Renal cortical epithelial cell (primary cell): ENCODE results near the gene RNF114. TPM values are rescaled to one million over a fixed set of nuclear protein-coding genes. Genes with fewer than 3 reads are reported as not detected.
A peak's percentile ranks its signal among the peaks of the same experiment; 100 is the strongest.

ENCODE experiments used
- DNase-seq: peaks from one replicate; pipeline ENCODE4 v3.0.0-alpha.2; 2011; ENCODE audit warnings: low read depth
- total RNA-seq: library from RNA; depleted of rRNA; stranded (reverse); fragments of >200 nt; gene quantifications from 2 replicates; pipeline ENCODE4 v1.2.3, GENCODE V29; 2014

RNF114 gene
- total RNA-seq, 1 donor from 2014 or later = 196 TPM

DNA sequence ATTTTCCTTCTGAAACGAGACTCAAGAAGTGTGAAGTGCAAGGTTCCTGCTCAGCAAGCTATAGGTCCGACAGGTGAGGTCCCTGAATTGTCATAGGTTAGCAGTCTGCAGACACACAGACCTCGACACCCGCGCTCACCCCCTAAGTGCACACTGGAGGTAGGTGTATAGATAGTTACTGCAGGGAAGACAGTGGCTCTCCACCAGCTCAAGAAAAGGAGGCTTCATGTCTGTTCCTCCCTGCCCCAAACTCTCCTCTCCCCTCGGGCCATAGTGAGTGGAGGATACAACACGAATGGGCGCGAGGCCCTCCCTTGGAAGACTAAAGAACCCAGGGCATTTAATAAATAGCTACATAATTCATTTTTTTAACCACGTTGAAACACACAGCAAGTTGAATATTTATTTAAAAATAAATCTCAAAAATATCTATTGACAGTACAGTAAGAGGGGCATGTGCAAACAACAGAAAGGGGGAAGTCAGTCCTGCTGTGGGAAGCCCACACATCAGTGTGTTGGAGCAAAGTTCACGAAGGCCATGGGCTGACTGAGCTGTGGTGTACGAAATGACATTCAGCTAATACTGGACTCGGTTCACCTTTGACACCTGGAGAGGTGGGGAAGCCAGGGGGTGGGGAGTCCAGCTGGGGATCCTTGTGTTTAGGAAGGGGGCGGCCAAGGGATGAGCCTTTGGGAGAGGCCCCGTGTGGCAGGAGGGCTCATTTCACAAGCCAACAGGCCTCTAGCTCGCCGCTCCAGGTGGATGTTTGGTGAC, 31.6 kb upstream of the RNF114 start:
- DNase-seq = no peak

DNA sequence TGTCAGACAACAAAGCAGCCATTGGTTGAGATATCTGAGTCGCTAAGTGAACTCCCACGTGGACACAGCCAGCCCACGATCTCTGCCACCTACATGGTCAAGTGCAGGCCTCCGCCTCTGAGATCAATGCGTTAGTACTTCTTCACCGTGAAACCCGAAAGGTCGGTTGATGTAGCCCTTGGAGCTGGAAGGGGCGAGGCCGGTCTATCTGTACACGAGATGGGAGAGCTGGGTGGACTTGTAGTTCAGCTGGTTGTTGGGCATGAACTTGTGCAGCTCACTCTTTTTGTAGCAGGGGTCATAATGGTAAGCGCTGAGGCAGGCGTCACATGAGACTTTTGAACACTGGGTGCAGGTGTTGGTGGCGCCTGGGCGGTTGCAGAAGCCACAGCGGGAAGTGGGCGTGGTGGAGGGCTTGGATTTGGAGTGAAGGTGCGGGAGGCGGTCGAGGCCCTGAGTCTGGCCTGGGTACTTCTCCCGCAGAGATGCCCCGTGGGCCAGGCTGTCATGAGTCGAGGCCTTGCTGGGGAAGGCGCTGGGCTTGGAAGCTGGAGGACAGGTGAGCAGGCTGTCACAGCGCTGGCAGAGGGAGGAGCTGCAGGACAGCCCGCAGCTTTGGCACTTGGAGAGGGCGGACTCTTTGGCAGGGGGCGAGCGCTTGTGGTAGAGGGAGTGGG, 30.6 kb upstream of the RNF114 start:
- no peak for DNase-seq

DNA sequence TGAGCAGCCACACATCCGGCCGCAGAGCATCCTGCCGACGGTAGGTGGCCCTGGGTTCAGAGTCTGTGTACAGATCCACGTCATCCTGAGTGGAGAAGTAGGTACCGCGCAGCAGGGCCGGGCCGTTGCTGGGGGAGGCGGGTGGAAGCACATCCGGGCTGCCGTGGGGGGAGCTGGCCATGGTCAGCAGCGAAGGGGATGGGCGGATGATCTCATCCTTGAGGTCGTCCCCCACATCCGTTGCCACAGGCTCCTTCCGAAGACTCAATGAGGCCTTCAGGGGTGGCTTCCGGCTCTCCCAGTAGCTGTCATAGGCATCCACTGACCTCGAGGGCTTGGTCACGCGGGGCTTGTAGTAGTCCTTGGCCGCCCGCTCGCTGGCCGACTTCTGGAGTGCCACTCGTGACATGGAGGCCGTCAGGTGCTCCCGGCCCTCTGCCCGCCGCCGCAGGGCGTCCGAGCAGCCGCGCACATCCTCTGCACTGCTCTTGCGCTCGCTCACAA, 30.0 kb upstream of the RNF114 start:
- DNase-seq = no peak

DNA sequence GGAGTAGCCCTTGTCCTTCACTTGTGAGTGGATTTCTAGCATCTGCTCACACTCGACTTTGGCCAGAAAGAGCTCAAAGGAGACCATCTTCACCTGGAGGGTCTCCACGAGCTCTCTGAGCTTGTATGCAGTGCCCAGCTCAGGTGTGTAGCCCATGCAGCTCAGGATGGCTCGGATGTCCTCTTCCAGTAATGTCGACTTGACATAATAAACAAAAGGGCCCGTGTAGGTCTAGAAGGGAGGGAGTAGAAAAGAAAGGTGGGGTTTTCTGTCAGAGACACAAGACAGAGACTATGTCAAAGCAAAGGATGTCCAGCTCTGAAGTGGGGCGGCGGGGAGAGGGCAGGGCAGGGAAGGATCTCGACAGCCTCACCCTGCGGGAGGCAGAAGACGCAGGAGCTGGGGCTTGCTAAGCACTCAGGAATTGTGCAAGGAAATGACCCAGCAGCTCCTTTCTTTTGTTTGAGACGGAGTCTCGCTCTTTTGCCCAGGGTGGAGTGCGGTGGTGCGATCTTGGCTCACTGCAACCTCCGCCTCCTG, 29.5 kb upstream of the RNF114 start:
- DNase-seq = no peak

DNA sequence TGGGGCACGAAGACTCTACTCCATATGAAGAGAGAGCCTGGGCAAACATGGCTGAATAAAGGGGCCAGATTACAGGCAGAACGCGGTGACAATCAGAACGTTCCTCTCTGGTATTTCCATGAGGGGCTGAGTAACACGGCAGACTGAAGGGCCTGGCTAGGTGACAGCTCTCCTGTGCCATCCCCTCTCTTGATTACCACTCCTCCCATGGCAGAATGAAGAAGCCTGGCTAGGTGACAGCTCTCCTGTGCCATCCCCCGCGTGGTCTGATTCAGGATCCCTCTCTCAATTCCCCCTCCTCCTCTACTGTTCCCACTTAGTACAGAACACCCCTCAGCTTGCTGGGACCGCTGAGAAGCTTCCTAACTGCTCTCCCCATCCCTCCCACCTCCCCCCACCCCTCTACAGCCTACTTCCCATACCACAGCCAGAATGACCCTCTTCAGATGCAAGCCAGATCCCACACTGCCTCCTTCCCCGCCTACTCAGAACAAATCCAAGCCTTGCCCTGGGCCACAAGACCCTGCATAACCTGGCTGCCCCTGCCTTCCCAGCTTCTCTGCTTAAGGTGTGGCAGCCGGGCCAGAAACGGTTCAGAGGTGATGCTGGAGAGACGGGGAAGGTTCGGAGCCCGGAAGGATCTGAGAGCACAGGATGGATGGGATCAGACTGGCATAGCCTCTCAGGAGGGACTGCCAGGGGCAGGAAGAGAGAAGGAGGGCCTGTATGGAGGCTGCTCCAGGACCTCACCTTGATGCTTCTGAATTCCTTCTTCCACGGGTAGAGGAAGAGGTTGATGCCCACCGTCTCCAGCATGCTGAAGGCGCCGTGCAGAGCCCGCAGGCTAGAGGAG, 28.6 kb upstream of the RNF114 start:
- no peak for DNase-seq

DNA sequence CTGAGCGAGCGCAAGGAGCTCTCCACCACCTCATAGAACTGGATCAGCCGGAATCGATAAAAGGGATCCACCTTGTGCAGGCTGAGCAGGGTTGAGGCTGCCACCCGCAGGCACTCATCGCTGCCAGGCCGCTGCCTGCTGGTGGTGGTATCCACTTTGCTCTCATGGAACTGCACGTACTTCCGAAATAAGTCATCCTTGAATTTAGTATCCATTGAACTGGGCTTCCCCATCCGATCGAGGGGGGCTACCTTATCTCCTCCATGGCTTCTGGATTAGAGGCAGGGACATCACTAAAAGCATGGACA, 28.0 kb upstream of the RNF114 start:
- DNase-seq = no peak

DNA sequence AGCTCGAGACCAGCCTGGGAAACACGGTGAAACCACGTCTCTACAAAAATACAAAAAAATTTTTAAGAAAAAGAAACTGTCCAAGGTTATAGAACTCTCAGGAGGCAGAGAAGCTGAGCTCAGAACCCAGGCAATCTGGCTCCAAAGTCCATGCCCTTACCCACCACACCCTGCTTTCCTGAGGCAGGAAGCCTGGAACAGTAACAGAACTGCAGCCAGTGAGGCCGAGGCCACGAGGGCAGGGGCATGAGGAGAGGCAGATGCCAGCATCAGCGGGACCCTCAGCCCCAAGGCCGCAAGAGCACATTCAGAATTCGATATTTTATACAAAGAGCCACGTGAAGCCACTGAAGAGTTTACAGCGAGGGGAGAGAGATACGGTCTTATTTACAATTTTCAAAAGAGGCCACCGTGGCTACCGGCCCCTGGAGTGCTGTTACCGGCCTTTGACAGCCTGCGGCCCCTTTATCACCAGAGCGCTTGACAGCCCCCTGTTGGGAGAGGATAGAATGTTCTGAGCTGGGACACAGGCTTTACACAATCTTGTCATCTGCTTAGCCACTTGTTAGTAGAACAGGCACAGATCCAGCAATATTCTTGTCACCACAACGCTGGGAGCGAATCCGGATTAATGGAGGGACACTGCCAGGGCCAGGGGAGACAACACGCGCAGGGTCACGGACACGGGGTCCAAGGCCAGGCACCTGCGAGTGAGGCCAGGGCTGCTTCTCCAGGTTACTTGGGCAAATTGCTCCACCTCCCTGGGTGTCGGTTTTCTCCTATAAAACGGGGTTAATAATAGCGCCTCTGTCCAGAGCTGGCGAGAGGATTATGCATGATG, 26.5 kb upstream of the RNF114 start:
- DNase-seq = no peak

DNA sequence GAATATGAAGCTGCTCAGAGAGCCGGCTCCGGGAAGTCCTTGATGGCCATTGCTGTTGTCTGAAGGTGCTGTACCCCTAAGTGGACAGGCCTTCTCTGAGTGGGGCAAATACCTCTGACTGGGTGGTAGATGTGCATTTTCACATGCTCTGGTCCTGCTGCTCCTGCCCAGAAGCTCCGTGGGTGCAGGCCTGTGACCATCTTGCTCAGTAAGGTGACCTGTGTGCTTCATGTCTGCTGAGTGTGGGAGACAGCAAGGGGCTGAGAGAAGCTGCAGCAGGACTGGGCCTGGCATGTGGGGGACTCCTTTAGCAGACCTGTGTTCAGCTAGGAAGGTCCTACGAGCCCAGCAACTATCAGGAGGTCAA, 25.9 kb upstream of the RNF114 start:
- DNase-seq = no peak

DNA sequence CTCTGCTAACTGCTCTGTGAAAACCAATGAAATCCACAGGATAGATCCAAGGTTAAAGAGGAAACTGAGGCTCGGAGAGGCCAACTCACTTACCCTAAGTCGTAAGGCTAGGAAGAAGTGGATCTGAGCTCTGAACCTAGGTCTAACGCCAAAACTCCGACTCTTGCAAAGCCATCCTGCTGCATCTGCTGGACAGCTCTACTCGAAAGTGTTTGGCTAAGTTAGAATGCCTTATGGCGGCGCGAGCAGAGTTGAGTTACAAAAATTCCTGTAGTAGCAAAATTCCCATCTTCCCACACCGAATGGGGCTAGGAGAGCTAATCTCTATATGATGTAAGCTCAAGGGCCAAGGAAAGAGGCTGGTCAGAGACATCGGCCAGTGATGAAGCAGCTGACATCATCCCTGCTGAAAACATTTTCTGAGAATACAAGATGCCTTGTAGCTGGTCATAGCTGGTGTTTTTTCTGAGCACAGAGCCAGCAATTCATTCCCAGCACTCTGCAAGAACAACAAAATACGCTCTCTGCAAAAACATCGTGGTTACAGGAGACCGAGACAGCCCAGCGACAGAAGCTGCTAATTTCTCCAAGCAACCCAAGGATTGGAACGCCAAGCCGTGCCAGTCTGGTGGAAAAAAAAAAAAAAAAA, 22.7 kb upstream of the RNF114 start:
- no peak for DNase-seq

DNA sequence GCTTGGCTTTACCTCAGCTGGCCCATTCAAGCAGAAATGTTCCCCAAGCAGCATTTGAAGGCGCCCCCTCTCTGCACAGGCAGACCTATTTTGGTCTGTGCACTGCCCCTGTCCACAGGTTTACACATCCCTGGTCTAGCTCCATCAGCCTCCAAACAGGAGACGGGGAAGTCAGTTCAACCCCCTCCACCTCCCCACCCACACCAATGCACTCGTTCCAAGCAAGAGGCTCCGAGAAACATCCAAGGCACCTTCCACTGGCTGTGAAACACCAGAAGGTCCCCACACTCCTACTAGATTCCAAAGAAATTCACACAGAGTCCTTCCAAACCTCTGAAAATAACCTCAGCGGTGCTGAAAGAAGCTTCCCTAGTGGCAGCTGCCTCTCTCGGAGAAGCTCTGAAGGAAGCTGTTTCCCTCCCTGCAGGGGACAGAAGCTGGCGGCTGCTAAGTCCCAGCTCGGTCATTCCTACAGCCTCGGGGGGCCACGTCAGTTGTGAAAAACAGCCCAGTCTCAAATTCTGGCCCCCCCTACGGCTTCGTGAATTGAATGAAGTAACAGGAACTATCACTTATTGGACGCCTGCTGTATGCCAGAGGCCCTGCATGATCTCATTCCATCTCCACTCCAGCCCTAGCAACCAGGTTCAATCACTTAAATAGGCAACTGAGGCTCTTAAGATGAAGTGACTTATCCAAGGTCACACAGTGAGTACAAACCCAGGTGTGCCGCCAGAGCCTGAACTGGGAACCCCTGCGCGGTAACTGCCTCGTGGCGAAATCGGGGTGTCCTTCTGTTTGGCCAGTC, 21.7 kb upstream of the RNF114 start:
- DNase-seq = no peak

DNA sequence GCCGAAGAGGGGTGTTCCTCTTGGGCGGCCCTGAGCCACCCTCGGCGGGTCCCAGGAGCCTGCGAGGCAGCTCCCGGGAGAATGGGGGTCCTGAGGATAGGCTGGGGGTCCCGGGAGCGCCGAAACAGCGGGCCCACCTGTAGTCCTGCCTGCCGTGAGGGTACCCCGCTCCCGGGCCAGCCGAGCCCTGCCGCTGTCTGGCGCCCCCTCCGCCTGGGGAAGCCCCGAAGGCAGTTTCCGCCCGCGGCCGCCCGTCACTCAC, 21.1 kb upstream of the RNF114 start:
- DNase-seq = no peak

DNA sequence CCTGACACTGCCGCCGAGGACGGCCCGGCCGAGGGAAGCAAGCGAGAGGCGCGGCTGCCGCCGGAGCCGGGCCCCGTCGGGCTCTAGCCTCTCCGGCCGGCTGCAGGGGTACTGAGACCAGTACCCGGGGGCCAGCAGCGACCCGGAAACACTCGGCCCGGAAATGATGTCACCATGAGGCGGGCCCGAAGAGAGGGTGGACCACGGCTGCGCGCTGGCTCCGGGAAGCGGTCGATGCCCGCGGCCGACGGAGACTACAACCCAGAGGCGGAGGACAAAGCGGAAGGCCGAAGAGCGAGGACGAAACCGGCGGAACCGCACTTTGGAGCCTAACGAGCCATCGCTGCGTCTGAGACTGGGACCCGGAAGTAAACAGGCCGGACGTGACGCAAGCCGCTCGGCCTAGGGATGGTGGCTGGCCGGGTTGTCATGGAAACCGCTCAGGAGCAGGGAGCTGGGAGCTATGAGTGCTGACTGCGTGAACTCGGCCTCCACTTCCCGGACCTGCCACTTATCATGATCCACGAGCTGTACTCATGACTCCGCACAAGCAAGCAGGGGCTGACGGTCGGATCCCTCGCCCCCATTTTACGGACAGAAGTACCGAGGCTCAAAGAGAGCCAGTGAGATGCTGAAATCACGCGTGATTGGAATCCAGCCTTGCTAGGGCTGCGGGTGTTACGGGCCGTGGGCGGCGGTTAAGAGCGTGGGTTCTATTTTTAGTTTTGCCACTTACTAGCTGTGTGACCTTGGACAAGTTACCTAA, 20.6 kb upstream of the RNF114 start, which contains the start of gene SPATA2:
SPATA2 (minus strand) TSS at position 150 of the 766 bp plus-strand sequence. CDS start 7,039 bp downstream, outside the sequence.
- peak; percentile 85 for DNase-seq

DNA sequence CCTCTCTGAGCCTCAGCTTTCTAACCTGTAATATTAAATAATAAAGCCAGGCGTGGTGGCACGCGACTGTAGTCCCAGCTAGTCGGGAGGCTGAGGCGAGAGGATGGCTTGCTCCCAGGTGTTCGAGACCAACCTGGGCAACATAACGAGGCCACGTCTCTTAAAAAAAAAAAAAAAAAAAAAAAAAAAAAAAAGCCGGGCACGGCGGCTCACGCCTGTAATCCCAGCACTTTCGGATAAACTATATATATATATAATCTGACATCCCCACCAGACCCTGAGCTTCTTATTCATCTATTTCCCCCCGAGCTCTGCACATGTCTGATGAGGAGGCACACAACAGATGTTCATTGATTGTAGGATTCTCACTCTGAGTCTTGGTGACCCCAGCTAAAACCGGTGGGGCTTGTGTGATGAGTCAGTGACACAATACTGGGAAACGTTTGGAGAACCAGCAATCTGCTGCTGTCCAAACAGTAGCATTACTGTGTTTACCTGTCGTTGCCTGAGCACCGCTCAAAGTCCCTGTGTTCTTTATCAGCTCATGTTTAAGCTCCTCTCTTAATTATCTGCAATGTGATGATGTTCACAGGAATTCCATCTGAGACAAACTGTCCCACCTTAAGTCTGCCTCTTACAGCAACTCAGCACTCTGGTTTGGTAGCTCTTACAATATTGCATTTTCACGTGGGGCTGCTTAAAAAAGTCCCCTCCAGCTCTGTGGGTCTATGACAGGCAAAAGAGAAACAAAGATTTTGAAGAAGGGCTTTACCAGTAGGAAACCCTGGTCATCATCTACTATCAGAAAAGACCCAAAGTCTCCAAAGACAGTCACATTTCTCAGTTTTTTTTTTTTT, 19.8 kb upstream of the RNF114 start:
- DNase-seq = peak; percentile 83

DNA sequence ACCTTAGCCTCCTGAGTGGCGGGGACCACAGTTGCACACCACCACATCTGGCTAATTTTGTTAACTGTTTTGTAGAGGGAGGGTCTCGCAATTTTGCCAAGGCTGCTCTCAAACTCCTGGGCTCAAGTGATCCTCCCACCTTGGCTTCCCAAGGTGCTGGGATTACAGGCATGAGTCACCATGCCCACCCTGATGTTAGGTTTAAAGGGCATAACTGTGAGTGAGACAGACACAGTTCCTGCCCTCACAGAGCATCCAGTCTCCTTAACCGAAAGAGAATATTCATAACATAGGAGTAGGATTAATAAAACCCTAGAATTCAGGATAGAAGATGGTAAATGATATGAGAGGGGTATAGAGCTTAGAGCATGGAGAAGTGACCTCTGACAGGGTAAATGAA, 17.8 kb upstream of the RNF114 start:
- no peak for DNase-seq

DNA sequence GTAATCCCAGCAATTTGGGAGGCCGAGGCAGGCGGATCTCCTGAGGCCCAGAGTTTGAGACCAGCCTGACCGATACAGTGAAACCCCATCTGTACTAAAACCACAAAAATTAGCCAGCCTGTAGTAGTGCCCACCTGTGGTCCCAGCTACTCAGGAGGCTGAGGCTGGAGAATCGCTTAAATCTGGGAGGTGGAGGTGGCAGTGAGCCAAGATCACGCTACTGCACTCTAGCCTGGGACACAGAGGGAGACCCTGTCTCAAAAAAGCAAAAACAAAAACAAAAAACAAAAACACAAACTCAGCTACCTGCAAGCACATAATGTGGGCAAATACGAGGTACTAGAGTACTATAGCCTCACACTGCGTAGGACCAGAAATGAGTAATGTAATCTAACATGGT, 17.2 kb upstream of the RNF114 start:
- no peak for DNase-seq

DNA sequence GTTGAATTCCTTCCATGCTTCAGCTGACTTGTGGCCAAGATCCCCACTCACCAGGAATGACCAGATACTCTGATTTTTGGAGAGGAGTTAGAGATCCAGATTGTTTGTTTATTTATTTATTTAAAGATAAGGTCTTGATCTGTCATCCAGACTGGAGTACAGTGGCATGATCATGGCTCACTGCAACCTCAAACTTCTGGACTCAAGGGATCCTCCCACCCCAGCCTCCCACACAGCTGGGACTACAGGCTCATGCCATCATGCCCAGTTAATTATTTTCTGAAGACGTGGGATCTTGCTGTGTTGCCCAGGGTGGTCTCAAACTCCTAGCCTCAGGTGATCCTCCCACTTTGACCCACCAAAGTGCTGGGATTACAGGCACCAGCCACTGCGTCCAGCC, 16.7 kb upstream of the RNF114 start:
- no peak for DNase-seq

DNA sequence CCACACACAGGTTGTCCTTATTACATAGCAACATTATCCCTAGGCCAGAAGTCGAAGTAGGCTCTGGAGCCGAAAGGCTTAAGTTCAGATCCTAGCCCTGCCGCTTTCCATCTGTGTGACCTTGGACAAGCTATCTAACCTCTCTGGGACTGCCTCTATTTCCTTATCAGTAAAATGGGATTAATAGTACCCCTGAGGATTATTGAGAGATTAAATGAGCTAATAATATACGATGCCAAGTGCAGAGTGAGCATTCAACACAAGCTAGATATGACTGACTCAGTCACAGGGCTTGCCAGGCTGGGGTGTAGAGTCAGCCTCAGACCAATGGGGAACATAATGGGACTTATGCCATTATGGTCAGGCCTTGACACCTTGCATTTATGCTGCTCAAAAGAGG, 11.9 kb upstream of the RNF114 start:
- DNase-seq = no peak

DNA sequence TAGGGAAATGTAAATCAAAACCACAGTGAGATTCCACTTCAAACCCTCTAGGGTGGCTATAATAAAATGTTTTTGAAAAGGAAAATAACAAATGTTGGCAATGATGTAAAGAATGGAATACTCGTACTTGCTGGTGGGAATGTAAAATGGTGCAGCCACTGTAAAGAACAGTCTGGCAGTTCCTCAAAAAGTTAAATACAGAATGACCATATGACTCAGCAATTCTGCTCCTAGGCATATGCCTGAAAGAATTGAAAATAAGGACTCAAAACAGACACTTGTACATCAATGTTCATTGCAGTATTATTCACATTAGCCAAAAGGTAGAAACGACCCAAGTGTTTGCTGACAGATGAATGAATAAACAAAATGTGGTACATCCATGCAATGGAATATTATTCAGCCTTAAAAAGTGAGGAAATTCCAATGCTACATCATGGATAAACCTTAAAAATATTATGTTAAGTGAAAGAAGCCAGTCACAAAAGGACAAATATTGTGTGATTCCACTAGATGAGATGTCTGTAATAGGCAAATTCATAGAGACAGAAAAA, 10.2 kb upstream of the RNF114 start:
- no peak for DNase-seq
